GM10266 (cell line): ENCODE data around the gene CTDSPL2.
"Not testable (repeated sequence)": the region's sequence is repeated elsewhere in the genome, so short reads cannot be mapped to it uniquely, and the experiment has no call there.

ENCODE experiments used
- DNase-seq: peaks from one replicate; pipeline ENCODE4 v3.0.0; 2012; ENCODE audit errors: extremely low spot score
- TF ChIP-seq, protein P1 (sequence below): IDR thresholded peaks from 2 replicates; pipeline ENCODE4 v1.5.1; 2012; ENCODE audit warnings: mild to moderate bottlenecking, low read depth; ENCODE audit not compliant: control insufficient read depth, insufficient read depth; ENCODE audit errors: missing control alignments

The CTDSPL2 gene

DNA sequence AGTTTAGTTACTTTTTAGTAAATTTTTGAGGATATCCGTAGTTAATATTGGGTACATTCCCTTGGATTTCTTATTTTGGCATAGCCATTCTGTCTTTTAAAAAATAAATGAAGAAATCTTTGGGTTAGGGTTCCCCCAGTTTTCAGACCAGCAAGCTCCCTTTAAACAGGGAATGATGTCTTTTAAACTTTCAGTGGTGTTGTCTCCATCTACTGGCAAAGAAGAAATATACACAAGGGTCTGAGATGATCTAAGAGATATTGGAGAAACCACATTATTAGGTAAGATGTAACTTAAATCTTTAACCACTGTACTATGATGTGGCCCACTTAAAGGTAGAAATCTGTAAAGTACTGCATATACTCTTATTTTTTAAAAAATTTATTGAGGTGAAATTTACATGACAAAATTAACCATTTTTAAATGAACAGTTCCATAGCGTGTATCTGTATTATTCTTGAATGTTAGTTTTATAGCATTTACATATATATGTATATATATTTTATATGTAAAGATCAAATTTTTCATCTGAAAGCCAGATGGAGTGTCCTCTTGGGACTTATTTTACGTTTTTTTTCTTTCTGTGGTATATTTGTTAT, 74.4 kb downstream of the CTDSPL2 start:
- TF ChIP-seq, protein P1, sequence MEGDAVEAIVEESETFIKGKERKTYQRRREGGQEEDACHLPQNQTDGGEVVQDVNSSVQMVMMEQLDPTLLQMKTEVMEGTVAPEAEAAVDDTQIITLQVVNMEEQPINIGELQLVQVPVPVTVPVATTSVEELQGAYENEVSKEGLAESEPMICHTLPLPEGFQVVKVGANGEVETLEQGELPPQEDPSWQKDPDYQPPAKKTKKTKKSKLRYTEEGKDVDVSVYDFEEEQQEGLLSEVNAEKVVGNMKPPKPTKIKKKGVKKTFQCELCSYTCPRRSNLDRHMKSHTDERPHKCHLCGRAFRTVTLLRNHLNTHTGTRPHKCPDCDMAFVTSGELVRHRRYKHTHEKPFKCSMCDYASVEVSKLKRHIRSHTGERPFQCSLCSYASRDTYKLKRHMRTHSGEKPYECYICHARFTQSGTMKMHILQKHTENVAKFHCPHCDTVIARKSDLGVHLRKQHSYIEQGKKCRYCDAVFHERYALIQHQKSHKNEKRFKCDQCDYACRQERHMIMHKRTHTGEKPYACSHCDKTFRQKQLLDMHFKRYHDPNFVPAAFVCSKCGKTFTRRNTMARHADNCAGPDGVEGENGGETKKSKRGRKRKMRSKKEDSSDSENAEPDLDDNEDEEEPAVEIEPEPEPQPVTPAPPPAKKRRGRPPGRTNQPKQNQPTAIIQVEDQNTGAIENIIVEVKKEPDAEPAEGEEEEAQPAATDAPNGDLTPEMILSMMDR, result peak; percentile 54
- DNase-seq, result peak; percentile 34

DNA sequence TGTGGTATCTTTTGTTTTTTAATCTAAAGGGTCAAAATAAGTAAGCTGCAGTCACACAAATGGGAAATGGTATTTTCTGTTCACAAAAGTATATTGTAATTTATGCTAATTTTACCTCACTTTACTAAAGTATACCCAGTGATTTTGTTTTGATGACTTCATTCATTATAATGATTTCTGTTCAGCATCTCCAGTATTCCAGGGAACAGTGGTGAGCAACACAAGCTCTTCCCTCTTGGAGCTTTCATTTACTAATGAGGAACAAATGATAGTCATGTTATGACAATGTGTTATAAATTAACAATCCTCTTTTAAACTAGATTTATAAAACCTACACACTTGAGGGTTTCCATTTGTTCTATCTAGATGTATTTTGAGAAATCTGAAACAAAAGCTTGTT, 89.0 kb downstream of the CTDSPL2 start:
- TF ChIP-seq, protein P1, result no peak
- no peak for DNase-seq

DNA sequence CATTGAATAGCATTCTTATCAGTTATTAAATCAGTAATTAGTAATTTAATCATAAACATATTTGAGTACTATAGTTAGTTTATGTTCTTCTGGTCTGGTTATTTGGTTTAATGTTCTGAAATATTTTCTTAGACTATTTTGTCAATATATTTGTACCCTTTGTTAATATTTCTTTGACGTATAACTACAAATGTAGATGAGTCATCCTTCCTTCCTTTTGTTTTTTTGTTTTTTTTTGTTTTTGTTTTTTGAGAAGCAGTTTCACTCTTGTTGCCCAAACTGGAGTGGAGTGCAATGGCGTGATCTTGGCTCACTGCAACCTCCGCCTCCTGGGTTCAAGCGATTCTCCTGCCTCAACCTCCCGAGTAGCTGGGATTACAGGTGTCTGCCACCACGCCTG, 92.1 kb downstream of the CTDSPL2 start:
- TF ChIP-seq, protein P1, result no peak
- DNase-seq, result no peak

DNA sequence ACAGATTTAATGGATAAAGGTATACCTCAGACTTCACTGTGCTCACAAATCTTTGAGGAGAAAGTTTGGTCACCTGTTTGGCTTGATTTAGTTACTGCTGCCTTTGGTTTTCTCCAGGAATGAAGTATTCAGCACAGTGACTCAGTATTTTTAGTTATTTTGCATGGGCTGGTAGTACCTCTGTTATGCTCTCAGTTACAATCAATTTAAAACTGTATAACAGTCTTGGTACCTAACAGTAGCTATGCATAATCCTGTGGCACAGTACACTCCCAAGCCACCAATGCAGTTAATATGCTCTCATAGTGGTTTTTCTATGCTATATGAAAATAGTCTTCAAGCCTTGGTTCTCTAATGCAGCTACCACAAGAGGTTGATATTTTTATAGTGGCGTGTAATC, 97.6 kb downstream of the CTDSPL2 start:
- DNase-seq, result no peak
- TF ChIP-seq, protein P1, result no peak

DNA sequence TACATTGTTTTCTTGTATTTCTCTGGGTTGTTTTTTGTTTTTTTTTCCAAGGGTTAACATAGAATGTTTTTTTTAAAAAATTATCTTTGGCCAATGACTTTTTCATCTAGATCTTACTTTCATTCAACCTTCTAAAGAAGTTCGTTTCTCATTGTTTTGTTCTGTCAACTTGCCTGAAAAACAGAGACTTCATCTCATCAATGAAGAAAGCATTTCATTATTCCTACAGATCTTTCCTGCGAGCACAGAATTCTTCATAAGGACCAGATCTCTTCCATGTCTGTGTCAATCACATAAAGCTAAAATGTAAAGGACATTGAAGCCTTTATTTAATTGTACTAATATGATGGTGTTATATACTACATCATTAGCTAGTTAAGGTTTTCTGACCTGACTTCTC, 99.8 kb downstream of the CTDSPL2 start:
- DNase-seq, result no peak
- TF ChIP-seq, protein P1, result no peak

DNA sequence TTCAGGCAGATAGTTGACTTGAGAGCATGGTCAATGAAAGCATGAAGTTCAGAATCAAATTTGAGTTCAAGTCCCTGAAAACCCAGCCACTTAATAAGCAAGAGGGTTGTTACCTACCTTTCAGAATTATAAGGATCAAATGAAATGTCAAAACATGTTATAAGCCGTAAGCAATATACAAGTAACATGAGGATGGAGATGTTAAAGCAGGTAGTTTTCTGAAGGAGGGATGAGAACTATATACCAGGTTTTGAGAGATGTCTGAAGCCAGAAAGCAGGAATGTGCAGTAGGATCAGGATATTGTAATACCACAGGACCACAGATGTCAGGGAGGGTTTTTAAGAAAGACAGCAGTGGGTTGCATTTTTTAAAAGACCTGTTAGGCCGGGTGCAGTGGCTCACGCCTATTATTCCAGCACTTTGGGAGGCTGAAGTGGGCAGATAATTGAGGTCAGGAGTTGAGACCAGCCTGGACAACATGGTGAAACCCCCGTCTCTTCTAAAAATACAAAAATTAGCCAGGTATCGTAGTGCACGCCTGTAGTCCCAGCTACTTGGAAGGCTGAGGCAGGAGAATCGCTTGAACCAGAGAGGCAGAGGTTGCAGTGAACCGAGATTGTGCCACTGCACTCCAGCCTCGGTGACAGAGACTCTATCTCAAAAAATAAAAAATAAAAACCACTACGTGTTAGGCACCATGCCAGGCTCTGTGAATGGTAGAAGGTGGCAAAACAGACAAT, 102.6 kb downstream of the CTDSPL2 start:
- TF ChIP-seq, protein P1, result no peak
- no peak for DNase-seq

DNA sequence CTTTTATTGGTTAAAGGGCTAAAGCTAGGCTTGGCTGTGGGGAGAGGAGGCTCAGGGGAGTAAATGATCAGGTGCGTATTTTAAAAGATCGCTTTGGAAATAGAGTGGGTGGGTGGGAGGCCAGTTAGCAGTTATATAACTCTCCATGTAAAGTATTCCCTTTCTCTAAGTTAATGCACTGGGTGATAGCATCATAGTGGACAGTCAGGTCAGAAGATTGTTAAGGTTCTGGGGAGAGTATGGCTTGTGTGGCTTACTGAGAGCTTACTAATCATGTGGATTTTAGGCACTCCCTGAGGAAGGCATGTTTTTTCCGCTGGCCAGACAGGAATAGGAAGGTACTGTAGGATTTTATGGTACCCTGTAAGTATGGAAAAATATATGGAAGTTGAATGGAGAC, 103.2 kb downstream of the CTDSPL2 start:
- TF ChIP-seq, protein P1, result no peak
- no peak for DNase-seq

DNA sequence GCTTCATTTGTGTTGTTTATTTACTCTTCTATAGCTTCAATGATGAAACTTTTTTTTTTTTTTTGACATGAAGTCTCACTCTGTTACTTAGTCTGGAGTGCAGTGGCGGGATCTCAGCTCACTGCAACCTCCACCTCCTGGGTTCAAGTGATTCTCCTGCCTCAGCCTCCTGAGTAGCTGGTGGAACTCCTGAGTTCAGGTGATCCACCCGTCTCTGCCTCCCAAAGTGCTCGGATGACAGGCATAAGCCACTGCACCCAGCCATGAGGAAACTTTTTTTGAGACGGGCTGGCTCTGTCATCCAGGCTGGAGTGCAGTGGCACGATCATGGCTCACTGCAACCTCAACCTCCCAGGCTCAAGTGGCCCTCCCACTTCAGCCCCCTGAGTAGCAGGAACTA, 104.8 kb downstream of the CTDSPL2 start:
- DNase-seq, result not testable (repeated sequence)
